DOHH2 (cell line): ENCODE results near the gene CNTN5.

Experiments
- H3F3A ChIP-seq: fragments of 200-600 bp; sonication (generic), shearing (Covaris generic); 2 replicates; pipeline ENCODE4 v1.6.0; 2016; ENCODE audit warnings: antibody characterized with exemption, mild to moderate bottlenecking; ENCODE audit not compliant: control insufficient read depth, insufficient read depth
- H3K27ac ChIP-seq: fragments of 200-600 bp; sonication (generic); 2 replicates; pipeline ENCODE4 v1.5.1; 2014; ENCODE audit warnings: low read depth, mild to moderate bottlenecking, low read length, moderate library complexity
- H3K27me3 ChIP-seq: fragments of 200-600 bp; sonication (generic); 2 replicates; pipeline ENCODE4 v1.6.1; 2014; ENCODE audit warnings: mild to moderate bottlenecking, low read length, mixed read lengths; ENCODE audit not compliant: control insufficient read depth
- H3K36me3 ChIP-seq: fragments of 200-600 bp; sonication (generic); 2 replicates; pipeline ENCODE4 v1.6.1; 2014; ENCODE audit warnings: mild to moderate bottlenecking, low read length, moderate library complexity, mixed read lengths; ENCODE audit not compliant: control insufficient read depth
- H3K4me1 ChIP-seq: fragments of 200-600 bp; sonication (generic); 2 replicates; pipeline ENCODE4 v1.6.1; 2014; ENCODE audit warnings: mild to moderate bottlenecking, low read length, mixed read lengths; ENCODE audit not compliant: control insufficient read depth
- H3K4me2 ChIP-seq: fragments of 200-600 bp; sonication (generic); 2 replicates; pipeline ENCODE4 v1.6.0; 2014; ENCODE audit warnings: mild to moderate bottlenecking, low read length, moderate library complexity
- H3K4me3 ChIP-seq: fragments of 200-600 bp; sonication (generic); 2 replicates; pipeline ENCODE4 v1.5.1; 2014; ENCODE audit warnings: mild to moderate bottlenecking, low read length, mixed read lengths
- H3K79me2 ChIP-seq: fragments of 200-600 bp; sonication (generic); 2 replicates; pipeline ENCODE4 v1.6.1; 2014; ENCODE audit warnings: mild to moderate bottlenecking, low read length, mixed read lengths; ENCODE audit not compliant: control insufficient read depth
- H3K9me2 ChIP-seq: fragments of 200-600 bp; sonication (generic); replicated peaks from 2 replicates; pipeline ENCODE4 v1.6.1; 2014; ENCODE audit warnings: mild to moderate bottlenecking, low read length, mixed read lengths; ENCODE audit not compliant: control insufficient read depth
- H3K9me3 ChIP-seq: fragments of 200-600 bp; sonication (generic); 2 replicates; pipeline ENCODE4 v1.6.1; 2014; ENCODE audit warnings: antibody characterized with exemption, low read length, mixed read lengths; ENCODE audit not compliant: control insufficient read depth, insufficient read depth
- H4K20me1 ChIP-seq: fragments of 200-600 bp; sonication (generic); 2 replicates; pipeline ENCODE4 v1.6.0; 2014; ENCODE audit warnings: low read depth, mild to moderate bottlenecking, antibody characterized with exemption, low read length, moderate library complexity; ENCODE audit not compliant: control insufficient read depth, insufficient read depth
- CTCF ChIP-seq: fragments of 200-600 bp; sonication (generic); IDR thresholded peaks from one replicate; pipeline ENCODE4 v1.5.1; 2014; ENCODE audit warnings: antibody characterized with exemption, mild to moderate bottlenecking, low read depth, low read length; ENCODE audit not compliant: poor library complexity, severe bottlenecking
- EZH2phosphoT487 ChIP-seq: fragments of 200-600 bp; sonication (generic); IDR thresholded peaks from 2 replicates; pipeline ENCODE4 v1.6.1; 2017; ENCODE audit warnings: borderline replicate concordance, mild to moderate bottlenecking, antibody characterized with exemption, low read length, moderate library complexity, mixed read lengths

The CNTN5 gene

GRCh38 chr11:99584830-99585229 lies 564.1 kb downstream of the CNTN5 start:
- no peaks in the 10 kb centered on the region for H3K36me3 ChIP-seq
- no peaks in the 10 kb centered on the region for H3F3A ChIP-seq
- H3K79me2 ChIP-seq, result no peaks in the 10 kb centered on the region
- no peaks in the 10 kb centered on the region for H3K27me3 ChIP-seq
- H4K20me1 ChIP-seq, result no peaks in the 10 kb centered on the region
- H3K27ac ChIP-seq, result no peak overlapping the region
- H3K4me2 ChIP-seq, result no peak overlapping the region
- no peak overlapping the region for H3K4me3 ChIP-seq
- TF ChIP-seq EZH2phosphoT487, result no peak
- no peak for TF ChIP-seq CTCF
- H3K9me2 ChIP-seq, result no peaks in the 10 kb centered on the region
- H3K9me3 ChIP-seq, result no peaks in the 10 kb centered on the region
- H3K4me1 ChIP-seq, result no peaks in the 10 kb centered on the region

DNA sequence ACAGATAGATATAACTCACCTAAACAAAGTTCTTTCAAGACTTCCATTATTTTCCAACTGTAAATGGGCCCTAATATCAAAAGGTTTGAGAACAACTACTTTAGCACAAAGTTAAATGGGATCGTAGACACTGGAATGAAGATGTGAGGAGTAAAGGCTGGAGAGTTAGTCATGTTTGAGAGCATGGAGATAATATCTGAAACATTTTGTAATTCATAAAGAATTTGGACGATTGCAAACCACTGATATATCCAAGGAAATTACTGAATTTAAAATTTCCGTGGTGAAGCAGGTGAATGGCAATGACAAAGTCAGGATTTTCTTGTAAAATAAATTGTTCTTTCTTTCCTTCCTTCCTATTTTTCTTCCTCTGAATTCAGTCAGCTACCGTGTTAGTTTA lies 564.9 kb downstream of the CNTN5 start:
- Histone ChIP-seq H3K27me3 (no peaks in the 10 kb centered on the region), H3K4me1 (no peaks in the 10 kb centered on the region), H3K9me2 (no peaks in the 10 kb centered on the region), H3K4me3 (no peak overlapping the region), H3K4me2 (no peak overlapping the region), H3F3A (no peaks in the 10 kb centered on the region), H4K20me1 (no peaks in the 10 kb centered on the region), H3K9me3 (no peaks in the 10 kb centered on the region), H3K36me3 (no peaks in the 10 kb centered on the region), H3K79me2 (no peaks in the 10 kb centered on the region), H3K27ac (no peak overlapping the region)
- TF ChIP-seq CTCF (no peak), EZH2phosphoT487 (no peak)

- Histone ChIP-seq H3K27ac (no peak overlapping the region), H3K79me2 (no peaks in the 10 kb centered on the region), H3K4me2 (no peak overlapping the region), H4K20me1 (no peaks in the 10 kb centered on the region), H3K36me3 (no peaks in the 10 kb centered on the region), H3K27me3 (no peaks in the 10 kb centered on the region), H3K9me3 (no peaks in the 10 kb centered on the region), H3K4me1 (no peaks in the 10 kb centered on the region), H3K9me2 (no peaks in the 10 kb centered on the region), H3K4me3 (no peak overlapping the region), H3F3A (no peaks in the 10 kb centered on the region)
- TF ChIP-seq CTCF (no peak), EZH2phosphoT487 (no peak)
Measured at GRCh38 chr11:99589771-99590170, 569.0 kb downstream of the CNTN5 start.

- H3K79me2 ChIP-seq, result no peaks in the 10 kb centered on the region
- H3K4me1 ChIP-seq, result no peaks in the 10 kb centered on the region
- no peaks in the 10 kb centered on the region for H3K36me3 ChIP-seq
- no peak overlapping the region for H3K4me3 ChIP-seq
- TF ChIP-seq EZH2phosphoT487, result no peak
- no peak for TF ChIP-seq CTCF
- H4K20me1 ChIP-seq, result no peaks in the 10 kb centered on the region
- no peak overlapping the region for H3K27ac ChIP-seq
- no peaks in the 10 kb centered on the region for H3K27me3 ChIP-seq
- no peaks in the 10 kb centered on the region for H3K9me3 ChIP-seq
- H3K4me2 ChIP-seq, result no peak overlapping the region
- no peaks in the 10 kb centered on the region for H3K9me2 ChIP-seq
- H3F3A ChIP-seq, result no peaks in the 10 kb centered on the region
Measured at GRCh38 chr11:99592266-99592665, 571.5 kb downstream of the CNTN5 start.
